ENCODE data around the gene FHAD1.
A peak's percentile ranks its signal among the peaks of the same experiment; 100 is the strongest.

Gene FHAD1

GRCh38 chr1:15428815-15429435, 181.9 kb downstream of the FHAD1 start:
- H3K36me3 ChIP-seq (replicated peaks; ENCODE audit: low read depth, low read length) = no peaks in the 10 kb centered on the region
- no peak overlapping the region for H3K4me2 ChIP-seq (ENCODE audit: low read length)
- no peaks in the 10 kb centered on the region for H3K9me3 ChIP-seq (ENCODE audit: insufficient read depth, low read length)
- no peak overlapping the region for H3K9ac ChIP-seq (ENCODE audit: low read length)
- H4K20me1 ChIP-seq (ENCODE audit: insufficient read depth, low read length) = no peaks in the 10 kb centered on the region
- no peak overlapping the region for H3K4me3 ChIP-seq (ENCODE audit: low read length)
- no peak overlapping the region for H3K27ac ChIP-seq (ENCODE audit: low read length)
- H3K79me2 ChIP-seq (ENCODE audit: low read length) = no peaks in the 10 kb centered on the region
- no peak for TF ChIP-seq CTCF (IDR thresholded peaks at IDR 0.05; ENCODE audit: low read depth, low read length)
- peaks cover 6% of the 10 kb centered on the region; the same call in 1 of the 2 replicates for H3K4me1 ChIP-seq (ENCODE audit: low read length)
- no peak overlapping the region for H2AFZ ChIP-seq (ENCODE audit: low read depth, low read length)
- no peaks in the 10 kb centered on the region for H3K27me3 ChIP-seq (ENCODE audit: low read depth, low read length)

- no peak overlapping the region for H3K4me2 ChIP-seq (ENCODE audit: low read length)
- TF ChIP-seq CTCF (IDR thresholded peaks at IDR 0.05; ENCODE audit: low read depth, low read length) = no peak
- TF ChIP-seq EZH2phosphoT487 (IDR thresholded peaks at IDR 0.05; ENCODE audit: low read depth) = no peak
- no peaks in the 10 kb centered on the region for H4K20me1 ChIP-seq (ENCODE audit: insufficient read depth, low read length)
- no peak overlapping the region for H3K9ac ChIP-seq (ENCODE audit: low read length)
- no peaks in the 10 kb centered on the region for H3K9me3 ChIP-seq (ENCODE audit: insufficient read depth, low read length)
- peaks cover 4% of the 10 kb centered on the region; the same call in 1 of the 2 replicates for H3K4me1 ChIP-seq (ENCODE audit: low read length)
- no peaks in the 10 kb centered on the region for H3K36me3 ChIP-seq (replicated peaks; ENCODE audit: low read depth, low read length)
- H3K27me3 ChIP-seq (ENCODE audit: low read depth, low read length) = no peaks in the 10 kb centered on the region
- H2AFZ ChIP-seq (ENCODE audit: low read depth, low read length) = no peak overlapping the region
- H3K4me3 ChIP-seq (ENCODE audit: low read length) = no peak overlapping the region
- H3K79me2 ChIP-seq (ENCODE audit: low read length) = no peaks in the 10 kb centered on the region
- no peak overlapping the region for H3K27ac ChIP-seq (ENCODE audit: low read length)
Observed at GRCh38 chr1:15429701-15430149, 182.7 kb downstream of the FHAD1 start.

- H3K79me2 ChIP-seq (ENCODE audit: low read length) = no peaks in the 10 kb centered on the region
- no peaks in the 10 kb centered on the region for H3K36me3 ChIP-seq (replicated peaks; ENCODE audit: low read depth, low read length)
- no peak overlapping the region for H3K27ac ChIP-seq (ENCODE audit: low read length)
- no peaks in the 10 kb centered on the region for H3K9me3 ChIP-seq (ENCODE audit: insufficient read depth, low read length)
- H2AFZ ChIP-seq (ENCODE audit: low read depth, low read length) = no peak overlapping the region
- no peak overlapping the region for H3K9ac ChIP-seq (ENCODE audit: low read length)
- no peak overlapping the region for H3K4me2 ChIP-seq (ENCODE audit: low read length)
- no peaks in the 10 kb centered on the region for H4K20me1 ChIP-seq (ENCODE audit: insufficient read depth, low read length)
- no peak overlapping the region for H3K4me3 ChIP-seq (ENCODE audit: low read length)
- TF ChIP-seq CTCF (IDR thresholded peaks at IDR 0.05; ENCODE audit: low read depth, low read length) (peak; percentile 84), EZH2phosphoT487 (IDR thresholded peaks at IDR 0.05; ENCODE audit: low read depth) (no peak)
- no peaks in the 10 kb centered on the region for H3K27me3 ChIP-seq (ENCODE audit: low read depth, low read length)
- peaks cover 4% of the 10 kb centered on the region; the same call in 1 of the 2 replicates for H3K4me1 ChIP-seq (ENCODE audit: low read length)
Observed at GRCh38 chr1:15430787-15431570, 184.0 kb downstream of the FHAD1 start.

GRCh38 chr1:15431571-15431948, 184.5 kb downstream of the FHAD1 start:
- TF ChIP-seq CTCF (IDR thresholded peaks at IDR 0.05; ENCODE audit: low read depth, low read length) (no peak), EZH2phosphoT487 (IDR thresholded peaks at IDR 0.05; ENCODE audit: low read depth) (no peak)
- Histone ChIP-seq H2AFZ (ENCODE audit: low read depth, low read length) (no peak overlapping the region), H3K27ac (ENCODE audit: low read length) (no peak overlapping the region), H3K27me3 (ENCODE audit: low read depth, low read length) (no peaks in the 10 kb centered on the region), H3K4me3 (ENCODE audit: low read length) (no peak overlapping the region), H3K9me3 (ENCODE audit: insufficient read depth, low read length) (no peaks in the 10 kb centered on the region), H3K4me2 (ENCODE audit: low read length) (no peak overlapping the region), H3K36me3 (replicated peaks; ENCODE audit: low read depth, low read length) (no peaks in the 10 kb centered on the region), H4K20me1 (ENCODE audit: insufficient read depth, low read length) (no peaks in the 10 kb centered on the region), H3K4me1 (ENCODE audit: low read length) (peaks cover 4% of the 10 kb centered on the region; the same call in 1 of the 2 replicates), H3K9ac (ENCODE audit: low read length) (no peak overlapping the region), H3K79me2 (ENCODE audit: low read length) (no peaks in the 10 kb centered on the region)
